GM10248 (cell line): Measurements from ENCODE around the gene KAZN.

ENCODE experiments used
- CTCF ChIA-PET: fragments of 300-600 bp; sonication (Branson Sonifier 250); formaldehyde crosslinking; extraction: SDS; loops from one replicate; lab custom pipeline; 2021; ENCODE audit warnings: antibody characterized with exemption; lab: Yijun Ruan, JAX
- POLR2A ChIA-PET: fragments of 350-650 bp; sonication (Branson Sonifier 250); formaldehyde crosslinking; extraction: SDS; loops from one replicate; lab custom pipeline; 2020; ENCODE audit warnings: antibody characterized with exemption; lab: Yijun Ruan, JAX
- DNase-seq: peaks from one replicate; pipeline ENCODE4 v3.0.0; 2012; ENCODE audit errors: extremely low spot score
- TF ChIP-seq, protein P1 (sequence below): IDR thresholded peaks from 2 replicates; pipeline ENCODE4 v1.5.1; 2012; ENCODE audit warnings: mild to moderate bottlenecking, low read depth; ENCODE audit errors: extremely low read depth, missing control alignments, control extremely low read depth

The KAZN gene

GRCh38 chr1:14561014-14561693 is 37.3 kb upstream of the KAZN start:
- no peak for DNase-seq
- TF ChIP-seq, protein P1, sequence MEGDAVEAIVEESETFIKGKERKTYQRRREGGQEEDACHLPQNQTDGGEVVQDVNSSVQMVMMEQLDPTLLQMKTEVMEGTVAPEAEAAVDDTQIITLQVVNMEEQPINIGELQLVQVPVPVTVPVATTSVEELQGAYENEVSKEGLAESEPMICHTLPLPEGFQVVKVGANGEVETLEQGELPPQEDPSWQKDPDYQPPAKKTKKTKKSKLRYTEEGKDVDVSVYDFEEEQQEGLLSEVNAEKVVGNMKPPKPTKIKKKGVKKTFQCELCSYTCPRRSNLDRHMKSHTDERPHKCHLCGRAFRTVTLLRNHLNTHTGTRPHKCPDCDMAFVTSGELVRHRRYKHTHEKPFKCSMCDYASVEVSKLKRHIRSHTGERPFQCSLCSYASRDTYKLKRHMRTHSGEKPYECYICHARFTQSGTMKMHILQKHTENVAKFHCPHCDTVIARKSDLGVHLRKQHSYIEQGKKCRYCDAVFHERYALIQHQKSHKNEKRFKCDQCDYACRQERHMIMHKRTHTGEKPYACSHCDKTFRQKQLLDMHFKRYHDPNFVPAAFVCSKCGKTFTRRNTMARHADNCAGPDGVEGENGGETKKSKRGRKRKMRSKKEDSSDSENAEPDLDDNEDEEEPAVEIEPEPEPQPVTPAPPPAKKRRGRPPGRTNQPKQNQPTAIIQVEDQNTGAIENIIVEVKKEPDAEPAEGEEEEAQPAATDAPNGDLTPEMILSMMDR = no peak
- POLR2A ChIA-PET = no interaction called here
- CTCF ChIA-PET = interaction anchor here (1.2 to 2.0 kb wide), 2 partner anchors 9 to 11 kb away, joined by 3 to 7 read pairs; no protein-coding TSS in a partner anchor

- TF ChIP-seq, protein P1 = no peak
- CTCF ChIA-PET = no interaction called here
Measured at GRCh38 chr1:14565090-14565489, 33.4 kb upstream of the KAZN start.

GRCh38 chr1:14567056-14567455 is 31.4 kb upstream of the KAZN start:
- ChIA-PET CTCF (no interaction called here), POLR2A (no interaction called here)
- TF ChIP-seq, protein P1 = no peak
- DNase-seq = no peak

More at GRCh38 chr1:14565090-14565489, 33.4 kb upstream of the KAZN start:
- DNase-seq = no peak
- POLR2A ChIA-PET = no interaction called here

- no peak for DNase-seq
- TF ChIP-seq, protein P1 = no peak
- ChIA-PET CTCF (interaction anchor here (1.3 kb wide), 1 partner anchor 11 kb away, joined by 3 read pairs; no protein-coding TSS in a partner anchor), POLR2A (no interaction called here)
Measured at GRCh38 chr1:14567903-14568302, 30.6 kb upstream of the KAZN start.

DNA sequence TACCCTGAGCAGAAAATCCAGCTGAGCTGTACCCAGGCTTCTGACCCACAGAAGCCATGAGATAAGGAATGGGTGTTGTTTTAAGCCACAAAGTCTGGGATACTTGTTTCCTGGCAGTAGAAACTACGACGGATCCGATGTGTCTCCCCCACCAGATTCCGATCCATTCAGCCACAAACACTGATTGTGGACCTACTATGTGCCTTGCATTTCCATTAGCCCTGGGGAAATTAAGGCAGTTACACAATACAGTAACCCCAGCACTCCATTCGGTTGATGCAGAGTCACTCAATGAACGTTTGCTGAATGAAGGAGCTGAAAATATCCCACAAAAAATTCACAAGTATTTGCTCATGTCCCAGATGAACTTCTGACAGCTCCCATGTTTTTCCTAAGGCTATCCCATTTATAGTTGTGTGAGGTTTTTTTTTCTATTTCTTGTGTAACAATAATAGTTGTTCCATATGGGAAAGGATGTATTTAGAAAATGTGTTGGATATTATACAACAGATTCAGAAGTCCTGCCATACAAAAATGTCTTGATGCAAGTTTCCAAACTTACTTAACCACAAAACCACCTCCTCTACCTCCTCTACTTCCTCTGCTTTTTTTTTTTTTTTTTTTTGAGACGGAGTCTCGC is 29.6 kb upstream of the KAZN start:
- TF ChIP-seq, protein P1 = no peak
- DNase-seq = no peak
- ChIA-PET POLR2A (no interaction called here), CTCF (interaction anchor here (1.3 to 1.5 kb wide), 3 partner anchors 8 to 12 kb away, joined by 3 read pairs; no protein-coding TSS in a partner anchor)

- ChIA-PET POLR2A (no interaction called here), CTCF (interaction anchor here (1.3 to 1.5 kb wide), 2 partner anchors 10 to 12 kb away, joined by 3 read pairs; no protein-coding TSS in a partner anchor)
- no peak for DNase-seq
Measured at GRCh38 chr1:14570514-14570913, 28.0 kb upstream of the KAZN start.

More at GRCh38 chr1:14570514-14570913, 28.0 kb upstream of the KAZN start:
- TF ChIP-seq, protein P1 = no peak
